Colonic mucosa (tissue), 4 donors: Measurements from ENCODE around the gene RNF223. TPM values are rescaled to one million over a fixed set of nuclear protein-coding genes. Genes with fewer than 3 reads are reported as not detected.

Source experiments
- DNase-seq: peaks from one replicate; pipeline ENCODE4 v3.0.0-alpha.2; 2020
- H3K27ac ChIP-seq: fragments of 200-600 bp; one replicate; pipeline ENCODE4 v1.8.0; 2021
- H3K27me3 ChIP-seq: fragments of 200-600 bp; one replicate; pipeline ENCODE4 v1.8.0; 2021
- H3K36me3 ChIP-seq: fragments of 200-600 bp; one replicate; pipeline ENCODE4 v1.8.0; 2021
- H3K4me1 ChIP-seq: fragments of 200-600 bp; one replicate; pipeline ENCODE4 v1.8.0; 2021; ENCODE audit warnings: mild to moderate bottlenecking
- H3K4me3 ChIP-seq: fragments of 200-600 bp; one replicate; pipeline ENCODE4 v1.8.0; 2021
- H3K9ac ChIP-seq, 2 donors: one replicate each; pipeline ENCODE4 v1.7.0; 2013; ENCODE audit warnings: control low read depth in 2 of 2, low read depth in 2 of 2, low read length in 2 of 2
- H3K9me3 ChIP-seq: fragments of 200-600 bp; one replicate; pipeline ENCODE4 v1.8.0; 2021
- CTCF ChIP-seq: fragments of 200-600 bp; IDR thresholded peaks from one replicate; pipeline ENCODE4 v1.8.0; 2022; ENCODE audit warnings: antibody characterized with exemption, mild to moderate bottlenecking
- intact Hi-C: fragments of 100-400 bp; cut with DNase I; formaldehyde crosslinking; loops from one replicate; pipeline ENCODE4 v1.14.1; 2022
- total RNA-seq, 2 donors: library from RNA; stranded (reverse); fragmentation: NEBNext Ultra II Directional in 1 of 2; extraction: Animal tissue kit (Norgen Biotek cat#: 25700) in 1 of 2; gene quantifications; one replicate each; pipeline ENCODE4 v1.2.1, GENCODE V29; 2021
- donor health status: healthy.
- donor health status: DM: no; HTN: no; CAD: no.
- donor health status: DM: no; HTN: no; CAD: no.

RNF223 gene
- total RNA-seq, 2 donors from 2014 or later, result 5.1 to 5.7 TPM

- Histone ChIP-seq H3K27ac (no peak overlapping the region), H3K4me3 (no peak overlapping the region), H3K9ac (no peak overlapping the region), H3K4me1 (no peaks in the 10 kb centered on the region), H3K27me3 (no peaks in the 10 kb centered on the region), H3K36me3 (no peaks in the 10 kb centered on the region), H3K9me3 (no peaks in the 10 kb centered on the region)
- intact Hi-C loops, result no loop called here
- no peak for DNase-seq
- no peak for TF ChIP-seq CTCF
Observed at GRCh38 chr1:1089731-1090423, 15.8 kb upstream of the RNF223 start.

- intact Hi-C loops, result no loop called here
- no peaks in the 10 kb centered on the region for H3K27me3 ChIP-seq
- H3K9ac ChIP-seq, result no peak overlapping the region
- no peaks in the 10 kb centered on the region for H3K4me1 ChIP-seq
- H3K36me3 ChIP-seq, result no peaks in the 10 kb centered on the region
- TF ChIP-seq CTCF, result no peak
- no peak overlapping the region for H3K27ac ChIP-seq
- no peaks in the 10 kb centered on the region for H3K9me3 ChIP-seq
- H3K4me3 ChIP-seq, result no peak overlapping the region
- no peak for DNase-seq
Observed at GRCh38 chr1:1088801-1089680, 14.9 kb upstream of the RNF223 start.

GRCh38 chr1:1088029-1088800, 14.1 kb upstream of the RNF223 start:
- H3K9me3 ChIP-seq, result no peaks in the 10 kb centered on the region
- H3K36me3 ChIP-seq, result no peaks in the 10 kb centered on the region
- H3K27me3 ChIP-seq, result no peaks in the 10 kb centered on the region

GRCh38 chr1:1087351-1088028, 13.4 kb upstream of the RNF223 start:
- Histone ChIP-seq H3K9ac (no peak overlapping the region), H3K27ac (no peak overlapping the region), H3K9me3 (no peaks in the 10 kb centered on the region), H3K4me1 (no peaks in the 10 kb centered on the region), H3K27me3 (no peaks in the 10 kb centered on the region), H3K36me3 (no peaks in the 10 kb centered on the region), H3K4me3 (no peak overlapping the region)
- intact Hi-C loops, result no loop called here
- no peak for TF ChIP-seq CTCF
- DNase-seq, result no peak

More at GRCh38 chr1:1088029-1088800, 14.1 kb upstream of the RNF223 start:
- Histone ChIP-seq H3K4me3 (no peak overlapping the region), H3K27ac (no peak overlapping the region), H3K4me1 (no peaks in the 10 kb centered on the region), H3K9ac (no peak overlapping the region)
- intact Hi-C loops, result no loop called here
- no peak for TF ChIP-seq CTCF
- DNase-seq, result no peak

- intact Hi-C loops, result no loop called here
- no peak for DNase-seq
- no peaks in the 10 kb centered on the region for H3K36me3 ChIP-seq
- no peaks in the 10 kb centered on the region for H3K4me1 ChIP-seq
- TF ChIP-seq CTCF, result no peak
- H3K9me3 ChIP-seq, result no peaks in the 10 kb centered on the region
- H3K27me3 ChIP-seq, result no peaks in the 10 kb centered on the region
- no peak overlapping the region for H3K9ac ChIP-seq
- H3K4me3 ChIP-seq, result no peak overlapping the region
- no peak overlapping the region for H3K27ac ChIP-seq
Observed at GRCh38 chr1:1086911-1087341, 12.8 kb upstream of the RNF223 start.
